HG03378 (cell line): ENCODE measurements around the gene AFMID.

Source experiments
- ATAC-seq: cut with Tn5 transposase; IDR thresholded peaks from one replicate; pipeline ENCODE4 v1.9.1; 2021; ENCODE audit warnings: mild to moderate bottlenecking, moderate library complexity; ENCODE audit not compliant: unreplicated experiment

The AFMID gene

GRCh38 chr17:78176548-78177025 lies 10.6 kb upstream of the AFMID start:
- no peak for ATAC-seq

- no peak for ATAC-seq
Measured at GRCh38 chr17:78179372-78179771, 7.8 kb upstream of the AFMID start.

DNA sequence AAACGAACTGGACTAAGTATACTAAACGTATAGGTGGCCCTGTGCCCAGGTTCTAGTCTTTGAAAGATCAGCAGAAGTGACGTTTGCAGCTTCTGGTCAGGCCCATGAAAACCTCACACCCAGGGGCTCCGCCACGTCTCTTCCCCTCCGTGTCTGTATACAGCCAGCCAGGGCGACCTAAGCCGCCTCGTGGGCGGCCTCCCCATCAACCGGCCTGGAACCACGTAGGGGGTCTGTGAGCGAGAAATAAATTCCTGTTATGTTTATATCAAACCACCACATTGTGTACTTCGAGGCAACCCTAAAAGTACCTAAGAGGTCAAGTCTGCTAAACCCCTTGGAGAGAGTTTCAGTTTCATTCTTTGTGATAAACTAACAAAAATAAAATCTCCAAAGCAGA lies 7.1 kb upstream of the AFMID start:
- no peak for ATAC-seq

GRCh38 chr17:78180508-78180907 lies 6.7 kb upstream of the AFMID start:
- ATAC-seq, result no peak

GRCh38 chr17:78182504-78182903 lies 4.7 kb upstream of the AFMID start:
- no peak for ATAC-seq

- no peak for ATAC-seq
Measured at GRCh38 chr17:78183916-78184315, 3.2 kb upstream of the AFMID start.

- ATAC-seq, result no peak
Measured at GRCh38 chr17:78184351-78184750, 2.8 kb upstream of the AFMID start.

- ATAC-seq, result no peak
Measured at GRCh38 chr17:78184868-78185267, 2.3 kb upstream of the AFMID start.

DNA sequence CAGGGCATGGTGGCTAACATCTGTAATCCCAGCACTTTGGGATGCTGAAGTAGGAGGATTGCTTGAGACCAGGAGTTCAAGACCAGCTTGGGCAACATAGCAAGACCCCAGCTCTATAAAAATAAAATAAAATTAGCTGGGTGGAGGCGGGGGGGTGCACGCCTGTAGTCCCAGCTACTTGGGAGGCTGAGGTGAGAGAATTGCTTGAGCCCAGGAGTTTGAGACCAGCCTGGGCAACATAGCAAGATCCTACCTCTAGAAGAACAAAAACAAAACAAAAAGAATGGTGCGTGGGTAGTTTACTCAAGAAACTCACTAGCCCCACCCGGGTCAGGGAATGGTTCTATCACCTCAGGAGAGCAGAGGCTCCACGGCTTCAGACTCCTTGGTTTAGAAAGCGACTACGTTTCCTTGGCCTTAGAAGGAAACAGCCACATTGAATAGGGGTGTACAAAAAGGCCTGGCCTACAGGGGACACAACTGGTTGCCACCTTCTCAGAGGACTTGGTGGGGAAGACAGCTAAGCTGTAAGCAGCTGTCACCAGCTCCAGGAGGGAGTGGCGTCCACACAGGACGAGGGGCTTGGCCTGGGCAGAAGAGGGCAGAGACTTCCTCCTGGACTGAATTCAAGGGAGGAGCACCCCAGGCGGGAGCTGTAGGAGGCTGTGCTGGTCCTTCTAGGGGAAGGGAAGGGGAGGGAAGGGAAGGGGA lies 1.0 kb upstream of the AFMID start:
- no peak for ATAC-seq

- no peak for ATAC-seq
Measured at GRCh38 chr17:78196716-78197115, 9.6 kb downstream of the AFMID start.

GRCh38 chr17:78197147-78197832 lies 10.1 kb downstream of the AFMID start:
- ATAC-seq, result no peak

DNA sequence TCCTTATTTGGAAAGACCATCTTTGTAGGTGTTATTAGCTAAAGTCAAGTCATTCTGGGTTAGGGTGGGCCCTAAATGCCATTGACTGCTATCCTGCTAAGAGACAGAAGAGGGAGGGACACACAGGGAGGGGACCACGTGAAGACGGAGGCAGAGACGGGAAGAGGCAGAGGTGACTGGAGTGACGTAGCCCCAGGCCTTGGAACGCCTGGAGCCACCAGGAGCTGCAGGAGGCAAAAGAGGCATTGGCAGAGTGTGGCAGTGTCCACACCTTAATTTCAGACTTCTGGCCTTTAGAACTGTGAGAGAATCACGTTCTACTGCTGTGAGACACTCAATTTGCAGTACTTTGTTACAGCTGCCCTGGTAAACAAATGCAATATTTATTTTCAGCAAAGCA lies 13.3 kb downstream of the AFMID start:
- ATAC-seq, result no peak

DNA sequence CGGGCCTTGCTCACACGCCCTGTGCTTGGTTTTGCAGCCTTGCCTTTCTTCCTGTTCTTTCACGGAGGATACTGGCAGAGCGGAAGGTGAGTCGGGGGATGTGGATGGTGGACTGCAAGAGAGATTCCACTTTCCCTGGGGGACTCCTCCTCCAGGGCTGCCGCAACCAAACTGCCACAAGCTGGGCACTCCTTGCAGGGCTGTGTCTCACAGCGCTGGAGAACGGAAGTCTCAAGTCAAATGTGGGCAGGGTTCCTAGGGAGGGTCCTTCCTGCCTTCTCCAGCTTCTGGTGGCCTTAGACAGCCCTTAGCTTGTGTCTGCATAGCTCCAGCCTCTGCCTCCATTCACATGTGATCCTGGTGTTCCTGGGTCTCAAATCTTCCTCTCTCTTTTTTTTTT lies 15.5 kb downstream of the AFMID start:
- no peak for ATAC-seq

DNA sequence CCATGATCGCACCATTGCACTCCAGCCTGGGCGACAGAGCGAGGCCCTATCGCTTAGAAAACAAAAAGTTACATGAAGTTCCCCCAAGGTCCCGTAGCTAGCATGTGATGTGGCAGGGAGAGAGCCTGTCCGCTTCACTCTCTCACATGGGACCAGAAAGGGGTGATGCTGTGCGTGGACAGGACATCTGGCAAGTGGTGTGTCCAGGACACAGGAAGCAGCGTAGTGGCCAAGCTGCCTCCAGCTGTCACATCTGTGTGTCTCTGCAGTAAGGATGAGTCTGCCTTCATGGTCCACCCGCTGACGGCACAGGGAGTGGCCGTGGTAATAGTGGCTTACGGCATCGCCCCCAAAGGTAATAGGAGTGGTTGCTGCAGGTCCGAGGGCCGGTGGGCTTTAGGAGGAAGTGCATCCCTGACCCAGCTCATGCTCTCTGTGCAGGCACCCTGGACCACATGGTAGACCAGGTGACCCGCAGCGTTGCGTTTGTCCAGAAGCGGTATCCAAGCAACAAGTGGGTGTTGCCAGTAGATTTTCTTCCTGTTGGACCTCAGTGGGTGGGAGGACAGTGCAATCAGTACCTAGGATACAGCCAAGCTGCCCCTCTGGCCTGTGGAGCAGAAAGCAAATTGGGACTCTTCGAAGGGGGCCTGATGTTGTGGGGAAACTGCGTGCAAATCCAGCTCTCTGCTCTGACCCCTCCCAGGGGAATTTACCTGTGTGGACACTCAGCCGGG lies 17.4 kb downstream of the AFMID start:
- ATAC-seq, result no peak

- ATAC-seq, result no peak
Measured at GRCh38 chr17:78205124-78205775, 18.1 kb downstream of the AFMID start.

DNA sequence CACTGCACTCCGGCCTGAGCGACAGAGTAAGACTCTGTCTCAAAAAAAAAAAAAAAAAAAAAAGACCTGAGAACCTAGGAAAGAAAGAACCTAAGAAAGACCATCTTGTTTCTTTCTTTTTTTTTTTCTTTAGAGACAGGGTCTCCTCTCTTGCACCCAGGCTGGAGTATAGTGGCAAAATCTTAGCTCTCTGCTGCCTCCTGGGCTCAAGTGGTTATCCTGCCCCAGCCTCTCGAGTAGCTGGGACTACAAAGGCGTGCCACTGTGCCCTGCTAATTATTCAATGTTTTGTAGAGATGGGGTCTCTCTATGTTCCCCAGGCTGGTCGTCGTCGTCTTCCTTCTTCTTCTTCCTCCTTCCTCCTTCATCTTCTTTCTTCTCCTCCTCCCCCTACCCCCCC lies 19.1 kb downstream of the AFMID start:
- ATAC-seq, result no peak

DNA sequence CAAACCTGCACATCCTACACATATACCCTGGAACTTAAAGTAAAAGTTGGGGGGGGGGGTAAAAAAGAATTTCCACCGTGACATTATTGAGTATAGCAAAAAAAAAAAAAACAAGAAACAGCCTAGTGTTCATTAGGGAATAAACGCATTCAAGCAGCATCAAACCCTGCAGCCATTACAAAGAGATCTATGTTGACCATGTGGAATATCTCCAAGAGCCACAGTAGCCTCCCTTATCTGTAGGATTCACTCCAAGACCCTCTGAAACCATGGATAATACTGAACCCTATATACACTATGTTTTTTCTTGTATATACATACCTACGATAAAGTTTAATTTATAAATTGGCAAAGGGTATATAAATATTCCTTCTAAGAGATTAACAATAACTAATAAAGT lies 21.3 kb downstream of the AFMID start:
- no peak for ATAC-seq

- ATAC-seq, result no peak
Measured at GRCh38 chr17:78210111-78210510, 22.9 kb downstream of the AFMID start.

DNA sequence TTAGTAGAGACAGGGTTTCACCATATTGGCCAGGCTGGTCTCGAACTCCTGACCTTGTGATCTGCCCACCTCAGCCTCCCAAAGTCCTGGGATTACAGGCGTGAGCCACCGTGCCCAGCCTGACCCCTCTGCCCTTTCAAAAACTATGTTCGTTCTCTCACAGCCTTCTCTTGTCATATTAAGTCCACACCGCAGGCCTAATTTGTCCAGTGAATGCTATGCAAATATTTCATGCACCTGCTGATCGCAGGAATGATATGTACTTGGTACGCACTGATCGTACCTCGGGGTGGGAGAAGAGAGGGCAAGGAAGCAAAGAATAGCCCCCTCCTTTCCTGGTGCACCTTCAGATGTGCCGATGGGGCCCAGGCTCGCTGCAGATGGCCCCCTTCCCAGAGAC lies 23.9 kb downstream of the AFMID start:
- no peak for ATAC-seq

DNA sequence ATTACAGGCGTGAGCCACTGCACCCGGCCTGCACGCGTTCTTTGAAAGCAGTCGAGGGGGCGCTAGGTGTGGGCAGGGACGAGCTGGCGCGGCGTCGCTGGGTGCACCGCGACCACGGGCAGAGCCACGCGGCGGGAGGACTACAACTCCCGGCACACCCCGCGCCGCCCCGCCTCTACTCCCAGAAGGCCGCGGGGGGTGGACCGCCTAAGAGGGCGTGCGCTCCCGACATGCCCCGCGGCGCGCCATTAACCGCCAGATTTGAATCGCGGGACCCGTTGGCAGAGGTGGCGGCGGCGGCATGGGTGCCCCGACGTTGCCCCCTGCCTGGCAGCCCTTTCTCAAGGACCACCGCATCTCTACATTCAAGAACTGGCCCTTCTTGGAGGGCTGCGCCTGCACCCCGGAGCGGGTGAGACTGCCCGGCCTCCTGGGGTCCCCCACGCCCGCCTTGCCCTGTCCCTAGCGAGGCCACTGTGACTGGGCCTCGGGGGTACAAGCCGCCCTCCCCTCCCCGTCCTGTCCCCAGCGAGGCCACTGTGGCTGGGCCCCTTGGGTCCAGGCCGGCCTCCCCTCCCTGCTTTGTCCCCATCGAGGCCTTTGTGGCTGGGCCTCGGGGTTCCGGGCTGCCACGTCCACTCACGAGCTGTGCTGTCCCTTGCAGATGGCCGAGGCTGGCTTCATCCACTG lies 27.0 kb downstream of the AFMID start, which contains the start of gene BIRC5:
Gene BIRC5 (plus strand): TSS at position 238 of the 690 bp plus-strand sequence. CDS start 64 bp downstream, at position 302.
- no peak for ATAC-seq

GRCh38 chr17:78214706-78215061 lies 27.5 kb downstream of the AFMID start:
- no peak for ATAC-seq
